Fibroblast of skin of back (primary cell): ENCODE data around the gene ZNF513.

Source experiments
- DNase-seq: peaks from one replicate; pipeline ENCODE4 v3.0.0-alpha.2; 2013

The ZNF513 gene

DNA sequence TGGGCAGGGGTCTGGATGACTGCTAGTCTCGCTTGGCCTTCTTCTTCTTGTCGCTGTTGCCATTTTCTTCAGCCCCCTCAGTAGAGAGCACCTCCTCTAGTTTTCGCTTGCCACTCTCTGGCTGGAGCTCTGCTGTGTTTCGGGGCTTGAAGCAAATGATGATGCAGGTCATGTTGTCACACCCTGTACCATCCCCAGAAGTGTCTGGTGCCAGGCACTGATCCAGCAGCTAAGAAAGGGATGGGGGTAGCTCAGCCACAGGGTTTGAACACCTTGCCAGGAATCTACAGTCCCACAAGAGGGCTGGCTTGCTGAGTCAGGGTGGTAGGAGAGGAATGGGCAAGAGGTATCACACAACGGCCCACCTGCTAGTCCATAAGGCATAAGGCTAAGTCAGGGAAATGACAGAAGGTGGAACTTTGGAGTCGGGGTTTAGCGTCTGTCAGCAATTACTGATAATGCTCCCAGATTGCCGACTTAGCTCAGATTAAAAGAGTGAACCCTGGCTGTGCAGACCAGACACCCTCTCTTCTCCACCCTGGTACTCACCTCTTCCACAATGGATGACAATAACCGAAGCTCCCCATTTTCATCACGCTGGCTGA lies 1.1 kb upstream of the ZNF513 start:
- no peak for DNase-seq

DNA sequence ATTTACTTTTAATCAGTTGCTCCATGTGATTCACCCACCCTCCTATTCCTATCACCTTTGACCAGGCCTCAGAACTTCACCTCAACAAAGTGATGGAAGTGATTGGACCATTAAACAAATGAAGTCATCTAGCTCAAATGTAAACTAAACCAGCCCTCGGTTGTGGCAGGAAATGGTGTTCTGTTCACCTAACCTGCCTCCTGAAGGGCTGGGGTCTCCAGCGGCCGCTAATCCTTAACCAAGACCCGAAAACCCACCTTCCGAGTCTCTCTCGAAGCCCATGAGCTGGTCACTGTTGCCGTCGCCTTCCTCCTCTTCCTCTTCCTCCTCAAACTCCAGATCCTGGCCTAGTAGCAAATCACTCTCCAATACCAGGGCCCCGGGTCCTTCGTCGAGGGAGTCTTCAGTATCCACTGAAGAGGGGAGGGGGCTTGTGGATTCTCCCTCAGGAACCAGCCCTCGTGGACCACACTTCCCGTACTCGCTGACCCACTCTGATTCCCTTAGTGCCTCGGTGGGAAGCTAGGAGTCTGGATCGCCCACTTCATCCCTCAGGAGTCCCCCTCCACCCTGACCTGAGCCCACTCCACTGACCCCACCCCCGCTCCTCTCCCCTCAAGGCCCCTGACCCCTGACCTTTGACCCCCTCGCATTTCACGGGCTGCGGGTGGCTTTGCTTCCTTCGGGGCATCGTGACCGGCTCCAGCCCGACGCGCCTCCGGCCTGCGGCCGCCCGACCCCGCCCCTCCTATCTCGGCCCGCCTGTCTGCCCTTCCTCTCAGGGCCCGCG lies 503 bp downstream of the ZNF513 start:
- peak; percentile 23 for DNase-seq

DNA sequence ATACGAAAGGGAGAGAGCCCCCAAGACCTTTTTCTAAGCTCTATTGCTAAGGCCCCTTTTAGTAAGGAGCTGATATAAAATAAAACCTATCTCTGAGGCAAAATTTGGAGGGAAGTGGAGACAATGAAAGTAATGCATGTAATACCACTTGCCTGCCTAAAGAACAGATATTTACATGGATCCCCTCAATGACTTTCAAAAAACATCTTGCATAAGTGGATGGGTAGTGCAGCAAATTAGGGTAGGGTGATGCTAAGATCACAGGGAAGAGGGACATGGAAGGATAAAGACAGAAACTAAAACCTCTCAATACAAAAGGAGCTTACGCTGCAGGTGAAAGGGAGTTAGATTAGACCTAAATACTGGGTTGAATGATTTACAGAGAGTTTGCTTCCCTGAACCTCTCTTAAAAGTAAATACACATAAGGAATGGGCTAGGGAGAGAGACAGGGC lies 1.1 kb downstream of the ZNF513 start:
- DNase-seq = no peak

DNA sequence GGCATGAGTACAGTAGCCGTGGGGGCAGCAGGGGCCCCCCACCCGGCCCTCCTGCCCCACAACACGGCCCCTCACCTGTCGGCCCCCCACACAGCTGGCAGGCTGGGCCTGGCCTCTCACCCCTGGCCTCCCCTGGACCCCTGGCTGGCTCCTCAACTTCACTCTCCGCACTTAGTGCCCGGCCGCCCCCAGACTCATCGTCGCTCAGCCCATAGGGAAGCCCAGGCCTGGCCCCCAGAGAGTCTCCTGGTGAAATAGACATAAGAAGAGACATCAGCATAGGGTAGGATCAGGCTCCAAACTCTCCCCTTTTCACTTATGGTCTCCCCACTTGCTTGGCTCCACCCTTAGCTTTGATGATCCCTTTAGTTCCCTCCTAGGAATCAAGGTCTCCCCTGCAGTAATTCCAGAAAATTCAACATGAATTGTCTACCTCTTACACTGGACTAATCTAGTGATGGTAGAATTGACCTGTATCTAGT lies 1.7 kb downstream of the ZNF513 start:
- DNase-seq = no peak

DNA sequence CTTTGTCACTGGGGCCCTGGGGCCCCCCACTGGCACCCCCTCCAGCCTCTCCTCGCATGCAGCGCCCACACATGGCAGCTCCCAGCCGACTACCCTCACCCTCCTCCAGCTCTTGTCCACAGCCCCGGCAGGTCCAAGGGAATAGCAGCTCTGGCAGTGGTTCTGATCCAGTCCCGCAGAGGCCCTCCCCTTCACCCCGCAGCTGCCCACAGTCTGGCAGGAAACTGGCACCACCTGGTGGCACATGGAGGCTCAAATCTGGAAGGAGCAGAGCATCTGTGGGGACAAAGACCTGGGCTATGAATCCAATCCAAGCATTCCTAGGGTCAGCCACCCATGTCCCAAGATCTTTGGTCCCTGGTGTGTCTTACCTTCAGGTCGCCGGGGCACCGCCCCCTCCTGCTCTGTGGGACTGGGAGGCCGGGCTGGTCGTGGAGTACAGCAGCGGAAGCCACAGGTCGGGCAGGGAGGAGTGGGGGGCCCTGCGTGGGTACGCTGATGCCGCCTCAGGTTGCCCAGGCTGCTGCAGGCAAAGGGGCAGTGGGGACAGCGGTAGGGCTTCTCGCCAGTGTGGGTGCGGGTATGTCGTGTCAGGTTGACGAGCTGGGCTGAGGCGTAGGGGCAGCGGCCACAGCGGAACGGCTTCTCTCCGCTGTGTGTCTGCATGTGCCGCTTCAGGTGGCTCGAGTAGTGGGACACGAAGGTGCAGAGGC lies 2.3 kb downstream of the ZNF513 start:
- no peak for DNase-seq

DNA sequence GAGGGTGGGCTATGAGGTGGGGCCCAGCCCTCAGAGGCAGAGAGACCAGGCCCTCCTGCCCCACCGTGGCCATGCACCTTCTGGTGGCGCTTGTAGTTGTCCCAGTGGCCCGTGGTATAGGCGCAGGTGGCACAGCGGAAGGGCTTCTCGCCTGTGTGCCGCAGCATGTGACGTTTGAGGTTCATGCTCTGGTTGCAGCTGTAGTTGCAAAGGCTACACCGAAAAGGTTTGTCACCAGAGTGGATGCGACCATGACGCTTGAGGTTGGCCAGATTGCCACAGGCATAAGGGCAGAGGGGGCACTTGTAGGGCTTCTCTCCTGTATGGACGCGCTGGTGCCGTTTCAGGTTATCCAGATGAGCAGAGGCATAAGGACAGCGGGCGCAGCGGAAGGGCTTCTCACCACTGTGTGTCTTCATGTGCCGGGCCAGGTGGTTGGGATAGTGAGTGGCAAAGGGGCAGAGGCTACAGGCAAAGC lies 2.9 kb downstream of the ZNF513 start:
- DNase-seq = no peak

DNA sequence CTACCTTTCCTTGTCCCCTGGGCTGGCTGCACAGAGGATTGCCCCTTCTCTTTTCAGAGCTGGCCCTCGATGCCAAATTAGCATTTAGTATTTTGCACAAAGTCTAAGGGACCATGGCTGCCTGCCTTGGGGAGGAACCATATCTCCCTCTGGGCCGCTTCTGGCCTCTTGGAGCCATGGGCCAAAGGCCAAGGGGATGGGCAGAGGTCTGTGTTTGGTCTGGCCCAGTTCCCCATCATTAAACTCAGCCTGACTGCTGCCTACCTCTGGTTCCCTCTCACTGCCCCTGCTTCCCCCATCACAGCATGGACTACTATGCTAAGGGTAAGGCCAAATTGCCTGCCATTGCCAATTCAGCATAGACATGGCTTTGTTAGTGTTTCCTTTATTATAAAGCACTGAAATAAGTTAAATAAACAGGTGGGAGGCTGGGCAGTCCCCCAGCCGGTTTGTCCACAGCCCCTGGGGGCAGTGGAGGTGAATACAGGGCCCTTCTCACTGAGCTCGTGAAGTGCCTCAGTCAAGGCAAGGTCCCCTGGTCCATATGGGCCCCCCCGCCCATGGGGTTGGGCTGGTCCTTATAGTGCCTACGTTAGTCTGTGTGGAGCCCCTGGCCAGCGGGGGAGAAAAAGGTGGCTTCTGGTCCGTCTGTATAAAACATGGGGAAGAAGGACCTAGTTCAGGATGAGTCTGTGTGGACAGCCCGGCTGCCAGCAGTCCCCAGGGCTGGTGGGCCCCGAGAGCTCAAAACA lies 3.5 kb downstream of the ZNF513 start:
- no peak for DNase-seq

DNA sequence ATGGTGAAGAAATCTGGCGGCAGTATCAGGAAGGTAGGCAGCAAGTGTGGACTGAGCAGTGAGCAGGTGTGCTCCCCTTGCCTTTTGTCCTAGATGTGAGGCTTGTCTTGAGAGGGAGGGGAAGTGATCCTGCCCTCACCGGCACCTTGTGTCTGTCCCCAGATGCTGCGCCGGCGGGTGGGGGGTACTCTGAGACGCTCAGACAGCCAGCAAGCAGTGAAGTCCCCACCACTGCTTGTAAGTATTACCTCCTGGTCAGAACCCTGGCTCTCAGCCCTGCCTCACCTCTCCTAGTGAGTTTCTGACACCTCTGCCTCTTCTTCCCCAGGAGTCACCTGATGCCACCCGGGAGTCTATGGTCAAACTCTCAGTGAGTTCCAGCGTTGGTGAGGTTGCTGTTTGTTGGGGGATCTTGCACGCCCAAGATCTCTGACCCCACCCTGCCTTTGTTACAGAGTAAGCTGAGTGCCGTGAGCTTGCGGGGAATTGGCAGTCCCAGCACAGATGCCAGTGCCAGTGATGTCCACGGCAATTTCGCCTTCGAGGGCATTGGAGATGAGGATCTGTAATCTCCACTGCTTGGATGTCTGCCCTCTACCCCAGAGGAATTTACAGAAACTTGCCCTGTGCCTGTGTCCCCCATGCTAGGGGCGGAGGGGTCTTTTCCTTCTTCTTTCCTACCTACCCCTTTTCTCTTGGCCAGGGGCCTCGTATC lies 4.2 kb downstream of the ZNF513 start:
- DNase-seq = no peak

DNA sequence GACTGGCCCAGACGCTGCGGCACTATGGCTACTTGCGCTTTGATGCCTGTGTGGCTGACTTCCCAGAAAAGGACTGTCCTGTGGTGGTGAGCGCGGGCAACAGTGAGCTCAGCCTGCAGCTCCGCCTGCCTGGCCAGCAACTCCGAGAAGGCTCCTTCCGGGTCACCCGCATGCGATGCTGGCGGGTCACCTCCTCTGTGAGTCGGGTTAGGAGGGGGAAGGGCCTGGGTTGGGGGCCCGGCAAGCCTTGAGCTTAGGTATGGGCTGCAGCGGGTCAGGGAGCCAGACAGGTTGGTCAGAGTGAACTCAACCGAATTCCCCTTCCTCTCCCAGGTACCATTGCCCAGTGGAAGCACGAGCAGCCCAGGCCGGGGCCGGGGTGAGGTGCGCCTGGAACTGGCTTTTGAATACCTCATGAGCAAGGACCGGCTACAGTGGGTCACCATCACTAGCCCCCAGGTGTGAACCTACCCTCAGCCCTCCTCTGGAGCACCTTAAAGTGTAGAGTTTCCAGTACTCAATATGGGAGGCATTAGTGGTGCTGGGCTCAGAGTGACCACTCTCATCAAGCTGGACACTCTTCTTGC lies 4.9 kb downstream of the ZNF513 start:
- DNase-seq = no peak

DNA sequence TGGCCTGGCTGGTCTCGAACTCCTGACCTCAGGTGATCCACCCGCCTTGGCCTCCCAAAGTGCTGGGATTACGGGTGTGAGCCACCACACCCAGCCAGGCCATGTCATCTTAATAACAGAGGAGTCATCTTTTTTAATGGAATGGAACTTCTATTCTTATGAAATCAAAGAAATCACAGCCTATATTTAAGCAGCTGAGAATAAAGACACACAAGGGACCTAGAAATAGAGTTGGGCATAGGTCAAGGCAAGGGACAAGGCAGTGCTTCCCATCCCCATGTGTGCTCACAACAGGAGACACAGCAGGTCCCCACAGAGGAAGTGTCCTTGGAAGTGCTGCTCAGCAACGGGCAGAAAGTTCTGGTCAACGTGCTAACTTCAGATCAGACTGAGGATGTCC lies 7.0 kb downstream of the ZNF513 start:
- DNase-seq = no peak

DNA sequence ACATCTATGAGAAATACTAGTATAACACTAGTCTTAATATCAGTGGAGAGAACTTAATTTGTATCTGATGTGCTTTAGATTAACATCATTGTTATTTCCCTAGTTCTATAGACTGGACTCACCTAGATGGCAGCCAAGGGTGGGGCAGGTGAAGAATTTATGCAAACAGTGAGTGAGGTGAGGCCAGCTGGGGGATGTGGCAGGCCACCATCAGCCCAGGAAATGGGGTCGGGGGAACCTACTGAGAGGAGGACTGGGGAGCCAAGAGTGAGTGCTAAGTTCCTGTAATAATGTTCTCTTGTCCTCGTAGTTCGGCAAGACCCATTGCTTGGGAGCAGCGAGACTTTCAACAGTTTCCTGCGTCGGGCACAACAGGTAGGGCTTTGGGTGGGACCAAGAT lies 7.6 kb downstream of the ZNF513 start:
- DNase-seq = no peak

DNA sequence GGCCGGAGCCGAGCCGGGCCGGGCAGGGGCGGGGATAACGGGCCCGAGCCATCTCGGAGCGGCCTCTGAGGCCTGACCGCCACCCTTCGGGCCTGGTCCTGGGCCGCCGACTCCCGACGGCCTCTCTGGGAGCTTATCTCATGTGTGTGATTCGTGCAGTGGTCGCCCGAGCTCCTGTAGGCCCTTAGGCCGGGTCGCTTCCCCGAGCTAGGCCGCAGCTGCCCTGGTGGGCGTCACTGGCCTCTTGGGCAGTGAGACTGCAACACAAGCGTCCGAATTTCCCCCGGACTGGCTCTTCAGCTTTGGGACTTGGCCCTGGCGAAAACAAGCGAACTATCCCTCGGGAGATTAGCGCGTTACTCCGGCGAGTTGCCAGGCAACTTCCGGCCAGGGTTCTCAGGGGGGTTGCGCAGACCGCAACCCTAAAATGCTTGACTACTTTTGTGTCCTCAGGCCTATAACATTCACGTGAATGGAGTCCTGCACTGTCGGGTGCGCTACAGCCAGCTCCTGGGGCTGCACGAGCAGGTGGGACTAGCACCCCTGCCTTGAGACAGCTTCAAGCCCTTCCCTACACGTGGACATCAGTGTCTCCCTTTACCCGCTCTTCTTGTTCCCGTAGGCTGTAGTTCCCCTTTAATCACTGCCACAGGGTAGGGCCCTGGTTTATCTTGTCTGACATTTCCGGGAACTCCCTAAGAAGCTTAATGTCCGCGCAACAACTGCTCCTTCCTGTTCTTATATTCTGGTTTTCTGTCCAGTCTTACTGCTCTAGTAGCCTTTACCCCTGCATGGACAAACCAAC lies 9.5 kb downstream of the ZNF513 start:
- DNase-seq = peak; percentile 61

DNA sequence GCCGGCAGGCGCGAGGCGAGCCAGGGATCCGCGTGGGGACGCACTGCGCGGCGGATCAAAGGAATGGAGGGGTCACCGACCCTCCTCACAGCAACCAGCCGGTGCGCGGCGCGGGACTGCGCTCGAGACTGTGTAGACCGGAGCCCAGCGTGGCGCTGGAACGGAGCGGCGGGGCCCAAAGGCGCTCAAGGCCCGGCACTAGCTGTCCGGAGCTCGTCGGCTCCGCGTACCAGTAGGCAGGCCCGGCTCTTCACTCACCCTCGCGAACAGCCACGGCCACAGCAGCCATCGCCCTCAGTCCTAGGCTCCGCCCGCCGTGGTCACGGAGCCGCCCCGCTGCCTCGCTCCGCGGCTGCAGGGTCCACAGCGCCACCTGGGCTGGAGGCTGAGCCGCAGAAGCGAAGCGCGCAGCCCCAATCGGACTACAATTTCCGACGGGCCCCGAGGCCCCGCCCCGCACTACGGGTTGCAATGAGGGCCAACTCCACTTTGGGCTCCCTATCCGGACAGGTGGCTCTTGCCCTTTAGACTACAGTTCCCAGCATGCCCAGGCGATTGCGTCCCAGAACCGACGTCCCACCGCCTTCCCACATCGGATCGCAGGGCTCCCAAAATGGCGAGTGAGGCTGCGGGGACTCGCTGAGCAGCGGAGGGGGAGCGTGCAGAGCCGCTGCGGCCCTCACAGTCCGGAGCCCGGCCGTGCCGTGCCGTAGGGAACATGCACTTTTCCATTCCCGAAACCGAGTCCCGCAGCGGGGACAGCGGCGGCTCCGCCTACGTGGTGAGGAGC lies 10.3 kb downstream of the ZNF513 start, which contains the start of the genes EIF2B4 and SNX17:
TSS of gene EIF2B4 (minus strand) at position 313 of the 790 bp plus-strand sequence. CDS start at position 289, 24 bp downstream.
TSS of gene SNX17 (plus strand) at position 591 of the 790 bp plus-strand sequence. CDS start at position 719, 128 bp downstream.
- peak; percentile 100 for DNase-seq

DNA sequence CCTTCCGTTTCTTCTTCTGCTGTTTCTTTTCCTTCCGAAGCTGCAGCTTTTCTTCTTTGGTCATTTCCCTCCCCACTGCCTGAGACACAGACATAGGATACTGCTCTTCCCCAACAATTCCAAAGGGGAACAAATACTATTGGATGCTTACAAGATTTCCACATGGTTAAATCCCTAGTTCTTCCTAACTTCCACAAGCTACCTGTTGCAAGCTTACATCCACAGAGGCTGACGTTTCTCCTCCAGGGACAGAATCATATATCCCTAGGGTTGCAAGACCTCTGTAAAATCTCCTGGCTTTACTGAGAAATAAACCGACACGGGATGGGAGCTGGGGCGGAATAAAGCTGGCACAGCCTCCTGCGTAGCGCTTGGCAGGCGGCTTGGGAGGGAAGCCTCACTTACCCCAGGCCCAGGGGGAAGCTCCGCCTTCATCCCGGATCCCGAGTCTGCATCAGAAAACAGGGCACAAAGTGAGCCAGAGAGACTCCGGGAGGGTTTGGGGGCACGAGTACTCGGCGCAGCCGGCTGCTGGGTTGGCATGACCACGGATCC lies 11.0 kb downstream of the ZNF513 start:
- peak; percentile 54 for DNase-seq

DNA sequence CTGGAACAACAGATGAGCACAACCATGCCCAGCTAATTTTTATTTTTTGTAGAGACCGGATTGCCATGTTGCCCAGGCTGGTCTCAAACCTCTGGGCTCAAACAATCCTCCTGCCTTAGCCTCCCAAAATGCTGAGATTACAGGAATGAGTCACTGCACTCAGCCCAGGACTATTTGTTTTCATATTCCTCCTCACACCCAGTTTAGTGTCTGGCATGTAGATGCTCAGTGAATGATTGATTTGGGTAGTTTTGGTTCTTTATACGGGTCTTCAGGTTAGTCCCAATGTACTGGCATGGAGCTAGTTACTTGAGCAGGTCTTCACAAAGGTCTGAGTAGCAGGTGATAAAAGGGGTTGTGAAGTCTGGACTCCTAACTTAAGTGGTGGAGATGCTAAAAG lies 16.6 kb downstream of the ZNF513 start:
- DNase-seq = no peak

DNA sequence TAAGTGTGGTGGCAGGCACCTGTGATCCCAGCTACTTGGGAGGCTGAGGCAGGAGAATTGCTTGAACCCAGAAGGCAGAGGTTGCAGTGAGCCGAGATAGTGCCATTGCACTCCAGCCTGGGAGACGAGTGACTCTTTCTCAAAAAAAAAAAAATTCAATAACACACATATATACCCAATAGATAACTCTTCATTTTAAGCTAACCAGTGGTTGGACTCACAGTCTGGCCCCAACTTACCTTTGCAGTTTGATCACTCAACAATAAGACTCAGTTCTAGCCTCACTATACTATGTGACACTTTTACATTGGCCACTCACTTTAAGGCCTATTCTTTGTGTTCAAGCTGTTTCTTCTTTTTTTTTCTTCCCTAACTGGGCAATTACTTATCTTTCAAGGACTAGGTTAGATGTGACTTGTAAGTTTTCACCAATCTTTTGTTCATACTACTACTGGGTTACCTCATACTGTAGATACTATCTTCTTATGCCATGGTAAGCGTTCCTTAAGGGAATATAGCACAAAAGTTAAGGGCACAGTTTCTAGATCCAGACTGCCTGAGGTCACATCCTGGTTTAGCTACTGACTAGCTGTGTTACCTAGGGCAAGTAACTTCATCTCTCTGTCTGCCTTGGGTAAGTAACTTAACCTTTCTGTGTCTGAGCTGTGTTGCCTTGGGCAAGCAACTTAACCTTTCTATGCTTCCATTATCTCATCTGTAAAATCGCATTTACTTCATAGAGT lies 17.7 kb downstream of the ZNF513 start:
- no peak for DNase-seq

DNA sequence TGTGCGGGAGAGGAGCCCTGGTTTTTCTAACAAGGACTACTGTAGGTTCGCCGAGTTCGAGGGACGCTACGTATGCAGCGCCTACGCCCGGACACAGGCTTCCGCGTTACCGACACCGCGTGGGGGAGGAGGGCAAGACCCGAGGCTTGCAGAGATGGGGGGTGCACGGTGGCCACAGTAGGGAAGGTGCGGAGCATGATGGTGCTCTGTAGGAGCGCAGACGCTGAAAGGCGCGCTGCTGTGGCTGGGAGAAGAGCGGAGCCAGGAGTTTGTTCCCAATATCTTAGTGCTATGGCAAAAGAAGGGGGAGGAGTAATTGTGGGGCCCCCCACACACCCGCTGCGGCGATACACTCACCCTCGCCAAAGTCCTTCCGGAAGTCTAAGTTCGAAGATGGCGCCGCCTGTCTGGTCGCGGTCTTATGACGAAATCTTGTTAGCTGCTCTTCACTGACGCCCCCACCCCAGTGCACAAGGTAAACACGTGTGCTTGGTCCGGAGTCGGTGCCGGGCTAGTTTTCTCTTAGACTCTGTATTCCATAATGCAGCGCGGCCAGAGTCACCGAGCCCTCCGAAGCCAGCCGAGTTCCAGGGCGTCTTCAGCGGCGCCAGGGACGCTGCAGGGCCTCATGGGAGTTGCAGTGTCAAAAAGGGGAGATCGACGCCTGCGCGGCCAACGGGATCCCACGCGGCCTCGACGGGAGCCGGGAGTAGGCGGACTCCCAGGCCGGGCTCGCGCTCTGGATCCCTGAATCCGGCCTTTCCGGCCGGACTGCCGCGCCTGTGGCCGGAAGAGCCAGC lies 24.0 kb downstream of the ZNF513 start, which contains the start of gene GTF3C2:
TSS of gene GTF3C2 (minus strand) at position 383 of the 800 bp plus-strand sequence. CDS start 13,210 bp downstream, outside the sequence.
- DNase-seq = peak; percentile 98
